H9 (cell line): ENCODE data around the gene VEGFB. TPM values are rescaled to one million over a fixed set of nuclear protein-coding genes. Genes with fewer than 3 reads are reported as not detected.

ENCODE experiments used
- DNase-seq: peaks from one replicate; pipeline ENCODE4 v3.0.0-alpha.2; 2017
- H2AFZ ChIP-seq: one replicate; pipeline ENCODE4 v1.6.1; 2013; ENCODE audit warnings: mild to moderate bottlenecking, low read length, control low read depth, moderate library complexity
- H2AK5ac ChIP-seq: 2 replicates; pipeline ENCODE4 v1.6.1; 2013; ENCODE audit warnings: low read length, control low read depth, mixed read lengths; ENCODE audit not compliant: insufficient read length
- H2BK120ac ChIP-seq: one replicate; pipeline ENCODE4 v1.6.1; 2013; ENCODE audit warnings: low read depth, mild to moderate bottlenecking, low read length, control low read depth, inconsistent platforms; ENCODE audit not compliant: poor library complexity, severe bottlenecking
- H2BK12ac ChIP-seq: 2 replicates; pipeline ENCODE4 v1.6.1; 2013; ENCODE audit warnings: low read length, control low read depth, mixed read lengths, low read depth; ENCODE audit not compliant: insufficient read length
- H2BK15ac ChIP-seq: 2 replicates; pipeline ENCODE4 v1.6.1; 2013; ENCODE audit warnings: low read depth, low read length, control low read depth
- H2BK20ac ChIP-seq: one replicate; pipeline ENCODE4 v1.6.1; 2013; ENCODE audit warnings: low read depth, mild to moderate bottlenecking, low read length, control low read depth, inconsistent platforms; ENCODE audit not compliant: poor library complexity, severe bottlenecking
- H2BK5ac ChIP-seq: 2 replicates; pipeline ENCODE4 v1.6.1; 2013; ENCODE audit warnings: low read length, control low read depth, mixed read lengths; ENCODE audit not compliant: insufficient read length
- H3K14ac ChIP-seq: 2 replicates; pipeline ENCODE4 v1.6.1; 2013; ENCODE audit warnings: low read length, control low read depth; ENCODE audit not compliant: insufficient read depth
- H3K18ac ChIP-seq: 2 replicates; pipeline ENCODE4 v1.6.1; 2013; ENCODE audit warnings: low read depth, mild to moderate bottlenecking, mixed read lengths, low read length, control low read depth; ENCODE audit not compliant: insufficient read length
- H3K23ac ChIP-seq: 2 replicates; pipeline ENCODE4 v1.6.1; 2013; ENCODE audit warnings: low read length, control low read depth, mixed read lengths, low read depth; ENCODE audit not compliant: insufficient read length
- H3K23me2 ChIP-seq: 2 replicates; pipeline ENCODE4 v1.6.1; 2013; ENCODE audit warnings: low read depth, mild to moderate bottlenecking, mixed read lengths, low read length, control low read depth; ENCODE audit not compliant: insufficient read length, poor library complexity, severe bottlenecking
- H3K27ac ChIP-seq: 2 replicates; pipeline ENCODE4 v1.5.1; 2013; ENCODE audit warnings: low read length, control low read depth, mixed read lengths, low read depth; ENCODE audit not compliant: insufficient read length
- H3K27me3 ChIP-seq: 2 replicates; pipeline ENCODE4 v1.6.1; 2013; ENCODE audit warnings: low read length, control low read depth, inconsistent platforms; ENCODE audit not compliant: insufficient read depth
- H3K4ac ChIP-seq: 2 replicates; pipeline ENCODE4 v1.6.1; 2013; ENCODE audit warnings: low read depth, mild to moderate bottlenecking, control low read depth, inconsistent platforms, low read length, moderate library complexity
- H3K4me1 ChIP-seq: 2 replicates; pipeline ENCODE4 v1.6.1; 2013; ENCODE audit warnings: low read length, control low read depth, inconsistent platforms; ENCODE audit not compliant: insufficient read depth
- H3K4me2 ChIP-seq: 2 replicates; pipeline ENCODE4 v1.6.1; 2013; ENCODE audit warnings: low read length, control low read depth, mixed read lengths; ENCODE audit not compliant: insufficient read length, insufficient read depth
- H3K56ac ChIP-seq: 2 replicates; pipeline ENCODE4 v1.6.1; 2013; ENCODE audit warnings: low read depth, mild to moderate bottlenecking, mixed read lengths, low read length, control low read depth; ENCODE audit not compliant: insufficient read length
- H3K79me1 ChIP-seq: 2 replicates; pipeline ENCODE4 v1.6.1; 2013; ENCODE audit warnings: low read depth, mild to moderate bottlenecking, moderate library complexity, low read length, control low read depth, inconsistent platforms; ENCODE audit not compliant: insufficient read depth, poor library complexity, severe bottlenecking
- H3K79me2 ChIP-seq: 2 replicates; pipeline ENCODE4 v1.6.1; 2013; ENCODE audit warnings: low read length, control low read depth, inconsistent platforms; ENCODE audit not compliant: insufficient read depth
- H3K9ac ChIP-seq: 2 replicates; pipeline ENCODE4 v1.6.1; 2013; ENCODE audit warnings: low read length, control low read depth, mixed read lengths; ENCODE audit not compliant: insufficient read length; ENCODE audit errors: extremely low read depth
- H3K9me3 ChIP-seq: one replicate; pipeline ENCODE4 v1.6.1; 2013; ENCODE audit warnings: low read depth, low read length, inconsistent platforms; ENCODE audit not compliant: control insufficient read depth
- H3T11ph ChIP-seq: one replicate; pipeline ENCODE4 v1.6.1; 2013; ENCODE audit warnings: mild to moderate bottlenecking, low read length, control low read depth, inconsistent platforms
- H4K20me1 ChIP-seq: one replicate; pipeline ENCODE4 v1.6.1; 2013; ENCODE audit not compliant: control insufficient read depth, insufficient read length, insufficient read depth
- H4K5ac ChIP-seq: 2 replicates; pipeline ENCODE4 v1.6.1; 2013; ENCODE audit warnings: low read depth, mild to moderate bottlenecking, mixed read lengths, low read length, control low read depth; ENCODE audit not compliant: insufficient read length
- H4K8ac ChIP-seq: replicated peaks from 2 replicates; pipeline ENCODE4 v1.6.1; 2013; ENCODE audit warnings: low read length, control low read depth, mixed read lengths, low read depth; ENCODE audit not compliant: insufficient read length
- H4K91ac ChIP-seq: 2 replicates; pipeline ENCODE4 v1.6.1; 2013; ENCODE audit warnings: low read depth, mild to moderate bottlenecking, moderate library complexity, mixed read lengths, low read length, control low read depth; ENCODE audit not compliant: insufficient read length
- H3K27ac Mint-ChIP-seq, 3 experiments: 2 replicates in 2 of 3; 3 replicates in 1 of 3; pipeline ENCODE4 v1.8.0; 2020 to 2021; ENCODE audit warnings: mixed read lengths in 3 of 3, mild to moderate bottlenecking in 1 of 3, moderate library complexity in 1 of 3
- H3K27me3 Mint-ChIP-seq: 2 replicates; pipeline ENCODE4 v1.8.0; 2021; ENCODE audit warnings: low read depth, mild to moderate bottlenecking, moderate library complexity, mixed read lengths
- H3K36me3 Mint-ChIP-seq, 3 experiments: 2 replicates in 2 of 3; 3 replicates in 1 of 3; pipeline ENCODE4 v1.8.0; 2020 to 2021; ENCODE audit warnings: low read depth in 3 of 3, mixed read lengths in 3 of 3; ENCODE audit not compliant: insufficient read depth in 1 of 3
- H3K4me1 Mint-ChIP-seq, 2 experiments: 2 replicates each; pipeline ENCODE4 v1.8.0; 2020; ENCODE audit warnings: mixed read lengths in 2 of 2
- H3K4me3 Mint-ChIP-seq, 2 experiments: 2 replicates in 1 of 2; 3 replicates in 1 of 2; pipeline ENCODE4 v1.8.0; 2020 to 2021; ENCODE audit warnings: mild to moderate bottlenecking in 2 of 2, mixed read lengths in 2 of 2, moderate library complexity in 1 of 2
- H3K9me3 Mint-ChIP-seq, 2 experiments: 2 replicates in 1 of 2; 3 replicates in 1 of 2; pipeline ENCODE4 v1.8.0; 2020; ENCODE audit warnings: mild to moderate bottlenecking in 2 of 2, mixed read lengths in 2 of 2, moderate library complexity in 1 of 2
- WGBS: extraction: QIAGEN DNeasy Blood & Tissue Kit; methylation state at CpG from one replicate; pipeline ENCODE4 v1.1.7; 2013; ENCODE audit warnings: missing lambda C conversion rate, low lambda C conversion rate, mixed read lengths; ENCODE audit not compliant: insufficient read length; ENCODE audit errors: extremely low coverage; 5-methylcytosine and 5-hydroxymethylcytosine counted together
- total RNA-seq: library from RNA; stranded (reverse); gene quantifications from 2 replicates; pipeline ENCODE4 v1.2.1, GENCODE V29; 2021
- TF ChIP-seq, protein P1 (sequence below): fragments of 200-600 bp; sonication (generic); conservative IDR thresholded peaks from 3 replicates; pipeline ENCODE4 v1.8.0; 2021; ENCODE audit warnings: antibody characterized with exemption, mild to moderate bottlenecking

VEGFB gene
- total RNA-seq, 1 experiment from 2014 or later: 57.7 TPM

DNA sequence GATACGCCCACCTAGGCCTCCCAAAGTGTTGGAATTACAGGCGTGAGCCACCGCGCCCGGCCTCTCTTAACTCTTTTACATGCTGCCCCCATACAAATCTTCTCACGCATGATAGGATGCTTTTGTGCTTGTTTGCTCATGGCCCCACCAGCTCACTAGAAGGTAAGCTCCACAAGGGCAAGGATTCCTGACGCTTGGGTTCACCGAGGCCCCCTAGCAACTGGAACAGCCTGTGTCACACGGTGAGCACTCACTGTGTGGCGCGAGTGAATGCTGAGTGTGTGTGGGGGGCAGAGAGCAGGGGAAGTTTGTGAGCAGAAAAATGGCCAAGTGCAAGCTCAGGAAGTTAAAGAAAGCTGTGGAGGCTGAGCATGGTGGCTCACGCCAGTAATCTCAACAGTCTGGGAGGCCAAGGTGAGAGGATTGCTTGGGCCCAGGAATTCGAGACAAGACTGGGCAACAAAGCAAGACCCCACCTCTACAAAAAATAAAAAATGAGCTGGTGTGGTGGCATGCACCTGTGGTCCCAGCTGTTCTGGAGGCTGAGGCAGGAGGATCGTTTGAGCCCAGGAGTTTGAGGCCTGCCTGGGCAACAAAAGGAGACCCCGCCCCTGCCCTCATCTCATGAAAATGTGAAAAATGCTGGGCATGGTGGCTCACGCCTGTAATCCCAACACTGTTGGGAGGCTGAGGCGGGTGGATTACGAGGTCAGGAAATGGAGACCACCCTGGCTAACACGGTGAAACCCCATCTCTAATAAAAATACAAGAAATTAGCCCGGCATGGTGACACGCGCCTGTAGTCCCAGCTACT, 47.8 kb downstream of the VEGFB start:
- Histone ChIP-seq H3K27me3 (no peaks in the 10 kb centered on the region), H3K4ac (no peak overlapping the region), H4K5ac (no peak overlapping the region), H2BK12ac (no peak overlapping the region), H2AK5ac (no peak overlapping the region), H2BK5ac (no peak overlapping the region), H3K79me1 (no peaks in the 10 kb centered on the region), H4K8ac (no peak overlapping the region), H3K18ac (no peak overlapping the region), H3K79me2 (no peaks in the 10 kb centered on the region), H4K91ac (no peak overlapping the region), H2BK120ac (no peak overlapping the region), H3K14ac (no peak overlapping the region), H3K27ac (no peak overlapping the region), H3K4me1 (no peaks in the 10 kb centered on the region), H3K23me2 (peaks cover 15% of the 10 kb centered on the region), H4K20me1 (no peaks in the 10 kb centered on the region), H2BK15ac (no peak overlapping the region), H3K4me2 (no peak overlapping the region), H2BK20ac (no peak overlapping the region), H3T11ph (no peak overlapping the region), H3K23ac (no peak overlapping the region), H3K56ac (no peak overlapping the region), H2AFZ (no peak overlapping the region), H3K9ac (no peak overlapping the region), H3K9me3 (no peaks in the 10 kb centered on the region)
- Mint-ChIP-seq H3K27ac (no peak overlapping the region), H3K4me1 (peaks cover 8 to 12% of the 10 kb centered on the region in 2 experiments), H3K4me3 (no peak overlapping the region), H3K9me3 (no peaks in the 10 kb centered on the region; a peak in 1 of 5 replicates), H3K36me3 (peaks cover 0 to 24% (median 21%) of the 10 kb centered on the region in 3 experiments; a peak in 6 of 7 replicates), H3K27me3 (peaks cover 5% of the 10 kb centered on the region)
- no peak for DNase-seq
- TF ChIP-seq, protein P1, sequence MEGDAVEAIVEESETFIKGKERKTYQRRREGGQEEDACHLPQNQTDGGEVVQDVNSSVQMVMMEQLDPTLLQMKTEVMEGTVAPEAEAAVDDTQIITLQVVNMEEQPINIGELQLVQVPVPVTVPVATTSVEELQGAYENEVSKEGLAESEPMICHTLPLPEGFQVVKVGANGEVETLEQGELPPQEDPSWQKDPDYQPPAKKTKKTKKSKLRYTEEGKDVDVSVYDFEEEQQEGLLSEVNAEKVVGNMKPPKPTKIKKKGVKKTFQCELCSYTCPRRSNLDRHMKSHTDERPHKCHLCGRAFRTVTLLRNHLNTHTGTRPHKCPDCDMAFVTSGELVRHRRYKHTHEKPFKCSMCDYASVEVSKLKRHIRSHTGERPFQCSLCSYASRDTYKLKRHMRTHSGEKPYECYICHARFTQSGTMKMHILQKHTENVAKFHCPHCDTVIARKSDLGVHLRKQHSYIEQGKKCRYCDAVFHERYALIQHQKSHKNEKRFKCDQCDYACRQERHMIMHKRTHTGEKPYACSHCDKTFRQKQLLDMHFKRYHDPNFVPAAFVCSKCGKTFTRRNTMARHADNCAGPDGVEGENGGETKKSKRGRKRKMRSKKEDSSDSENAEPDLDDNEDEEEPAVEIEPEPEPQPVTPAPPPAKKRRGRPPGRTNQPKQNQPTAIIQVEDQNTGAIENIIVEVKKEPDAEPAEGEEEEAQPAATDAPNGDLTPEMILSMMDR: no peak
- WGBS: no CpG with 5 or more reads among the region's 22 CpGs
